PC-3 (cell line): ENCODE results near the gene RPSA. TPM values are rescaled to one million over a fixed set of nuclear protein-coding genes. Genes with fewer than 3 reads are reported as not detected.

Experiments
- ATAC-seq: fragments of 200-7000 bp; cut with Tn5 transposase; 2 replicates; pipeline ENCODE4 v1.9.1; 2020; ENCODE audit warnings: mild to moderate bottlenecking, moderate library complexity
- BruUV-seq: library from RNA; stranded (reverse); fragments of 400-500 nt; replicated peaks from 2 replicates; lab custom pipeline; 2021; lab: Mats Ljungman, UMichigan
- CTCF ChIA-PET: fragments of 300-600 bp; sonication (Branson Sonifier 250); formaldehyde crosslinking; loops from one replicate; lab custom pipeline; 2022; ENCODE audit warnings: antibody characterized with exemption; lab: Charles Lee
- POLR2A ChIA-PET: fragments of 300-600 bp; sonication (Branson Sonifier 250); formaldehyde crosslinking; loops from one replicate; lab custom pipeline; 2022; ENCODE audit warnings: antibody characterized with exemption; ENCODE audit not compliant: unreplicated experiment; lab: Charles Lee
- DNase-seq: peaks from one replicate; pipeline ENCODE4 v3.0.0-alpha.2; 2015
- H2AFZ ChIP-seq: fragments of 300-600 bp; sonication (generic); 2 replicates; pipeline ENCODE4 v1.6.0; 2016; ENCODE audit warnings: antibody characterized with exemption, low read length
- H3F3A ChIP-seq: fragments of 300-600 bp; sonication (generic); one replicate; pipeline ENCODE4 v1.6.0; 2017; ENCODE audit warnings: antibody characterized with exemption, low read length, control low read depth, mild to moderate bottlenecking; ENCODE audit not compliant: unreplicated experiment
- H3K27ac ChIP-seq: fragments of 300-600 bp; sonication (generic); 2 replicates; pipeline ENCODE4 v1.5.1; 2016; ENCODE audit warnings: mild to moderate bottlenecking, low read length
- H3K27me3 ChIP-seq: fragments of 300-600 bp; sonication (generic); 2 replicates; pipeline ENCODE4 v1.6.1; 2016; ENCODE audit warnings: low read length, mixed read lengths
- H3K36me3 ChIP-seq: fragments of 300-600 bp; sonication (generic); 2 replicates; pipeline ENCODE4 v1.6.1; 2016; ENCODE audit warnings: low read depth, mixed run types, low read length, mixed read lengths
- H3K4me1 ChIP-seq: fragments of 300-600 bp; sonication (generic); 2 replicates; pipeline ENCODE4 v1.5.1; 2016; ENCODE audit warnings: low read length; ENCODE audit not compliant: insufficient read depth
- H3K4me2 ChIP-seq: fragments of 300-600 bp; sonication (generic); 2 replicates; pipeline ENCODE4 v1.6.0; 2016; ENCODE audit warnings: low read length
- H3K4me3 ChIP-seq: fragments of 300-600 bp; sonication (generic); 2 replicates; pipeline ENCODE4 v1.5.1; 2016; ENCODE audit warnings: mild to moderate bottlenecking, low read length, mixed read lengths
- H3K79me2 ChIP-seq: fragments of 300-600 bp; sonication (generic); 2 replicates; pipeline ENCODE4 v1.6.1; 2017; ENCODE audit warnings: low read length, mixed read lengths
- H3K9ac ChIP-seq: fragments of 300-600 bp; sonication (generic); 2 replicates; pipeline ENCODE4 v1.6.0; 2016; ENCODE audit warnings: mild to moderate bottlenecking, low read length
- H3K9me2 ChIP-seq: fragments of 300-600 bp; sonication (generic); replicated peaks from 2 replicates; pipeline ENCODE4 v1.6.1; 2016; ENCODE audit warnings: mixed run types, low read length, mixed read lengths
- H3K9me3 ChIP-seq: fragments of 300-600 bp; sonication (generic); 2 replicates; pipeline ENCODE4 v1.6.1; 2016; ENCODE audit warnings: low read length, mixed read lengths
- H4K20me1 ChIP-seq: fragments of 300-600 bp; sonication (generic); 2 replicates; pipeline ENCODE4 v1.6.1; 2016; ENCODE audit warnings: low read length, mixed read lengths
- CTCF ChIP-seq: fragments of 300-600 bp; sonication (generic); conservative IDR thresholded peaks from 2 replicates; pipeline ENCODE4 v1.5.1; 2017; ENCODE audit warnings: antibody characterized with exemption, low read depth, mild to moderate bottlenecking, low read length
- EZH2 ChIP-seq: fragments of 300-600 bp; sonication (generic); IDR thresholded peaks from one replicate; pipeline ENCODE4 v1.6.1; 2017; ENCODE audit warnings: antibody characterized with exemption, mild to moderate bottlenecking, low read length; ENCODE audit not compliant: unreplicated experiment
- EZH2phosphoT487 ChIP-seq: fragments of 300-600 bp; sonication (generic); IDR thresholded peaks from 2 replicates; pipeline ENCODE4 v1.6.1; 2018; ENCODE audit warnings: mild to moderate bottlenecking, antibody characterized with exemption, low read length, borderline replicate concordance
- intact Hi-C: fragments of 100-400 bp; cut with micrococcal nuclease; formaldehyde crosslinking; loops from 2 replicates; pipeline ENCODE4 v1.9.0; 2023
- total RNA-seq: library from RNA; depleted of rRNA; stranded (reverse); fragments of >200 nt; gene quantifications from 2 replicates; pipeline ENCODE4 v1.2.3, GENCODE V29; 2014

The RPSA gene
- total RNA-seq, 1 experiment from 2014 or later: 2,722 TPM

DNA sequence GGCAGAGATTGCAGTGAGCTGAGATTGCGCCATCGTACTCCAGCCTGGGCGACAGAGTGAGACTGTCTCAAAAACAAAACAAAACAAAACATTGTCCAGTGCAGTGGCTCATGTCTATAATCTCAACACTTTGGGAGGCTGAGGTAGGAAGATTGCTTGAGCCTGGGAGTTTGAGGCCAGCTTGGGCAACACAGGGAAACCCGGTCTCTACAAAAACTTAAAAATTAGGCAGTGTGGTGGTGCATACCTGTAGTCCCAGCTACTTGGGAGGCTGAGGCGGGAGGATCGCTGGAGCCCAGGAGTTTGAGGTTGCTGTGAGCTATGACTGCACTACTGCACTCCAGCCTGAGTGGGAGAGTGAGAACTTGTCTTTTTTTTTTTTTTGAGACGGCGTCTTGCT lies 33.8 kb downstream of the RPSA start:
- BruUV-seq: no TSS peak
- no peaks in the 10 kb centered on the region for H3K9me2 ChIP-seq
- intact Hi-C loops: no loop called here
- no peaks in the 10 kb centered on the region for H3K36me3 ChIP-seq
- no peaks in the 10 kb centered on the region for H3K4me1 ChIP-seq
- H3K27ac ChIP-seq: no peak overlapping the region
- no peak for ATAC-seq
- no peaks in the 10 kb centered on the region for H3K9me3 ChIP-seq
- DNase-seq: no peak
- TF ChIP-seq EZH2 (no peak), EZH2phosphoT487 (no peak), CTCF (no peak)
- no peak overlapping the region for H2AFZ ChIP-seq
- H4K20me1 ChIP-seq: no peaks in the 10 kb centered on the region
- POLR2A ChIA-PET: no interaction called here
- CTCF ChIA-PET: no interaction called here
- H3K4me3 ChIP-seq: no peak overlapping the region
- H3K79me2 ChIP-seq: no peaks in the 10 kb centered on the region
- H3K27me3 ChIP-seq: no peaks in the 10 kb centered on the region
- H3K9ac ChIP-seq: no peak overlapping the region
- H3F3A ChIP-seq: no peaks in the 10 kb centered on the region
- H3K4me2 ChIP-seq: no peak overlapping the region

DNA sequence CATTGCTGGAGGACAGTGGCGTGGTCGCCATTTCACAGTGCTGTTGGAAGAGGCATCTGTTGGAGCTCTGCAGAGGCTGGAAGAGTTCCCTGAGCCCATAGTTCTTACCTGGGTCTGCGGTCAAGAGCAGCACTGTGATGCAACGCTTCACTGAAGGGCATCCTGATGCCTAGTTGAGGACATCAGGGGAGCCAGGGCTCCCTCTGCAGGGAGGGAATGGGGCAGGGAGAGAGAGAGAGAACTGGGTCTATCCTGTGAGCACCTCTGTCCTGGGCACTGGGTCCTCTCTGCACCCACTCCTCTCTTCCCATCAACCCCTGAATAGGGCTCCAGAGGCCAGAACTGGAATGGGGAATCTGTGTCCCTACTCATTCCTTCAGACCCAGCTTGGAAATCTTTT lies 37.0 kb downstream of the RPSA start:
- POLR2A ChIA-PET: no interaction called here
- intact Hi-C loops: loop anchor here (1.0 kb wide), 1 partner anchor 26 kb away; no protein-coding TSS in a partner anchor
- TF ChIP-seq CTCF: peak; percentile 33; the same call in 1 of the 2 replicates
- no peak for TF ChIP-seq EZH2

DNA sequence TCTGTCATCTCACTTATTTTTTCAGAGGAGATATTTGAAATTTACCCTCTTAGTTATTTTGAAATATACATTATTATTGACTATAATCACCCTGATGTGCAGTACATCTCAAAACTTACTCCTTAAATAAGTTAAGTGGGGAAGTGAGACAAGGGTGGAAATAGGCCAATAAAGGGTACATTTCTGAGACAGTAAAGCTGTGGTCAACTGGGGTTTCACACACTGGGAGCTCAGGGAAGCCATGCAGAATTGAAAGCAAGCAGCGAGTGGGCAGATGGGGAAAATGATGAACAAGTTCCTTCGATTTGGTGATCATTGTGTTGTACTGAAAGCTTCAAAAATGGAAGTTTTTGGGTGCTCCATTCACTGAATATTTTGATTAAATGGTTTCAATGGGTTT lies 39.4 kb downstream of the RPSA start:
- no peaks in the 10 kb centered on the region for H4K20me1 ChIP-seq
- H3K36me3 ChIP-seq: no peaks in the 10 kb centered on the region
- TF ChIP-seq EZH2 (no peak), EZH2phosphoT487 (no peak), CTCF (no peak)
- H3K4me3 ChIP-seq: no peak overlapping the region
- ChIA-PET POLR2A (interaction anchor here (0.6 kb wide), 1 partner anchor 1995 kb away, joined by 3 read pairs; no protein-coding TSS in a partner anchor), CTCF (no interaction called here)
- ATAC-seq (no peak), DNase-seq (no peak)
- no peaks in the 10 kb centered on the region for H3K9me2 ChIP-seq
- no peak overlapping the region for H2AFZ ChIP-seq
- no peaks in the 10 kb centered on the region for H3K9me3 ChIP-seq
- no peaks in the 10 kb centered on the region for H3K79me2 ChIP-seq
- H3K27ac ChIP-seq: no peak overlapping the region
- H3F3A ChIP-seq: no peaks in the 10 kb centered on the region
- no TSS peak for BruUV-seq
- H3K4me1 ChIP-seq: peaks cover 7% of the 10 kb centered on the region; the same call in 1 of the 2 replicates
- H3K9ac ChIP-seq: no peak overlapping the region
- H3K27me3 ChIP-seq: no peaks in the 10 kb centered on the region; the same call in 1 of the 2 replicates
- no peak overlapping the region for H3K4me2 ChIP-seq
- intact Hi-C loops: loop anchor here (5.0 kb wide), 1 partner anchor 731 kb away; no protein-coding TSS in a partner anchor

More for the DNA sequence above, 37.0 kb downstream of the RPSA start:
- Histone ChIP-seq H3K27me3 (no peaks in the 10 kb centered on the region; the same call in 1 of the 2 replicates), H3K27ac (no peak overlapping the region), H3K4me1 (peaks cover 6% of the 10 kb centered on the region; the same call in 1 of the 2 replicates), H3K36me3 (no peaks in the 10 kb centered on the region), H3F3A (no peaks in the 10 kb centered on the region), H3K9ac (no peak overlapping the region), H3K79me2 (no peaks in the 10 kb centered on the region), H2AFZ (no peak overlapping the region), H4K20me1 (no peaks in the 10 kb centered on the region), H3K9me2 (no peaks in the 10 kb centered on the region), H3K4me2 (no peak overlapping the region), H3K4me3 (no peak overlapping the region), H3K9me3 (no peaks in the 10 kb centered on the region)
- CTCF ChIA-PET: interaction anchor here (1.2 kb wide), 1 partner anchor 60 kb away, joined by 5 read pairs; no protein-coding TSS in a partner anchor
- ATAC-seq (peak; percentile 37; the same call in 1 of the 2 replicates), DNase-seq (peak; percentile 25)
- BruUV-seq: no TSS peak
